Small intestine (tissue), 7 donors: ENCODE results near the gene PRR18. TPM values are rescaled to one million over a fixed set of nuclear protein-coding genes. Genes with fewer than 3 reads are reported as not detected.
A peak's percentile ranks its signal among the peaks of the same experiment; 100 is the strongest.

Experiments used
- DNase-seq, 2 donors: peaks; one replicate each; pipeline versions ENCODE4 v3.0.0 to v3.0.0-alpha.2; 2013
- FAIRE-seq: peaks from 2 replicates; lab custom pipeline; 2012; peaks lifted over from hg19 to GRCh38; lab: Jason Lieb, UNC
- H3K27ac ChIP-seq, 3 donors: one replicate each; pipeline ENCODE4 v1.5.1; 2013; ENCODE audit warnings: low read length in 2 of 3, mild to moderate bottlenecking in 2 of 3, control low read depth in 1 of 3, inconsistent platforms in 1 of 3, low read depth in 1 of 3, moderate library complexity in 1 of 3
- H3K27me3 ChIP-seq, 3 donors: one replicate each; pipeline ENCODE4 v1.6.1; 2013; ENCODE audit warnings: low read length in 3 of 3, inconsistent platforms in 1 of 3; ENCODE audit not compliant: control insufficient read depth in 3 of 3, insufficient read depth in 3 of 3
- H3K36me3 ChIP-seq, 3 donors: one replicate each; pipeline ENCODE4 v1.6.1; 2013; ENCODE audit warnings: low read length in 3 of 3, inconsistent platforms in 1 of 3, low read depth in 1 of 3, mild to moderate bottlenecking in 1 of 3, moderate library complexity in 1 of 3; ENCODE audit not compliant: control insufficient read depth in 3 of 3, insufficient read depth in 2 of 3
- H3K4me1 ChIP-seq, 3 donors: one replicate each; pipeline ENCODE4 v1.6.1; 2013; ENCODE audit warnings: low read length in 2 of 3, inconsistent platforms in 1 of 3, low read depth in 1 of 3, mild to moderate bottlenecking in 1 of 3, moderate library complexity in 1 of 3; ENCODE audit not compliant: control insufficient read depth in 3 of 3, insufficient read depth in 2 of 3
- H3K4me3 ChIP-seq, 3 donors: one replicate each; pipeline ENCODE4 v1.5.1; 2013; ENCODE audit warnings: low read length in 3 of 3, control low read depth in 1 of 3, inconsistent platforms in 1 of 3, low read depth in 1 of 3, mild to moderate bottlenecking in 1 of 3, moderate library complexity in 1 of 3
- H3K9me3 ChIP-seq, 2 donors: one replicate each; pipeline ENCODE4 v1.6.1; 2013; ENCODE audit warnings: low read depth in 1 of 2, low read length in 1 of 2; ENCODE audit not compliant: control insufficient read depth in 2 of 2, insufficient read depth in 1 of 2
- WGBS, 3 donors: extraction: QIAGEN DNeasy Blood & Tissue Kit; methylation state at CpG; one replicate each; pipeline ENCODE4 v1.1.7; 2013; 5-methylcytosine and 5-hydroxymethylcytosine counted together
- polyA plus RNA-seq, 4 donors: library from polyadenylated mRNA; stranded (reverse) in 3 of 4; unstranded in 1 of 4; fragments of 200-250 nt in 3 of 4; fragments of 120-200 nt in 1 of 4; gene quantifications; one replicate each; pipeline versions ENCODE4 v1.2.1 to v1.2.3, GENCODE V29; 2013
- donor health status: healthy with polysubstance abuse.
- donor health status: control.
- donor health status: control.
- donor health status: Bipolar disorder and iron deficiency.
- donor health status: healthy.

Gene PRR18
- polyA plus RNA-seq, 4 donors: 0.43 to 0.68 (median 0.45) TPM; not detected in 1

DNA sequence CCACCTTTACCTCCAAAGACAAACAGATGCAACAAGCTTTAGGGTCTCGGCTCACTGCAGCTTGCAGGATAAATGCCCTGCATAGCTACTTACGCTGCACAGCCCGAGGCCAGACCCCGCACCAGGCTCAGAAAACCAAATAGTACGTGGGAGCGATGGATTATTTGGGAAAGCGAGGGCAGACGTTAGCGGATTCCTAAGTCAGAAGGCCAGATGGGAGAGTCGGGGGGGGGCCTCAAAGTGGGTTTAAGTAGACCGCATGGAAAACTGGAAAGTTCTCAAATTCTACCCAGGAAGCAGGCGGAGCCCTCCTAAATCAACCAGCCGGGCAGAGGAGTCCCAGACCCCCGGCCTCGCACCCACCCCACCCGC lies 33.8 kb upstream of the PRR18 start:
- Histone ChIP-seq H3K27ac (peak overlapping the region; percentile 45 to 93 (median 83)), H3K4me3 (peak overlapping the region; percentile 85 to 96 (median 86)), H3K4me1 (peaks cover 8 to 12% (median 9%) of the 10 kb centered on the region in 3 donors), H3K9me3 (no peaks in the 10 kb centered on the region), H3K27me3 (no peaks in the 10 kb centered on the region), H3K36me3 (peaks cover 0 to 11% (median 2%) of the 10 kb centered on the region in 3 donors)
- DNase-seq: no peak
- FAIRE-seq: no peak
- WGBS, 3 donors: 0% methylated on average over 16 of the region's 16 CpGs

DNA sequence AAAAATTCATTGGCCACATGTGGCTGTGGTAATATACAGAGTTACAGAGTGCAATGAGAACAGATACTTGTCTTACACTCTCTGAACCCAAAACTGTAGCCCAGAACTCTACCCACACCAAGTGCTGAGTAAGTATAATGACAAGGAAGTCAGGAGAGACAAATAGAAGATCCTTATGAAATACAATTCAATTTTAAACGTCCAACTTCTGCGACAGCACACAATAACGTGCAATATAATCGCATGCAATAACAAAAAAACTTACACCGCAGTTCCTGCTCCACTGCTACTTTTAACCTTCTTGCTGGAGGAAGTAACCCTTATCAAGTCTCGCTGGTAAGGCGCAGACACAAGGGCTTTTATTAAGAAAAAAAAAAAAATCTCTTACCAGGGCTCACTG lies 33.3 kb upstream of the PRR18 start:
- H3K9me3 ChIP-seq: no peaks in the 10 kb centered on the region
- H3K36me3 ChIP-seq: peaks cover 0 to 16% (median 2%) of the 10 kb centered on the region in 3 donors
- H3K27ac ChIP-seq: peak overlapping the region in 1 of 3 donors; percentile 83
- FAIRE-seq (no peak), DNase-seq (peak; percentile 14 to 18)
- H3K27me3 ChIP-seq: no peaks in the 10 kb centered on the region
- H3K4me3 ChIP-seq: peak overlapping the region in 2 of 3 donors; percentile 85 to 86
- 6 to 21% (median 6%) methylated on average over 7 of the region's 7 CpGs for WGBS, 3 donors
- H3K4me1 ChIP-seq: peaks cover 8 to 12% (median 9%) of the 10 kb centered on the region in 3 donors

DNA sequence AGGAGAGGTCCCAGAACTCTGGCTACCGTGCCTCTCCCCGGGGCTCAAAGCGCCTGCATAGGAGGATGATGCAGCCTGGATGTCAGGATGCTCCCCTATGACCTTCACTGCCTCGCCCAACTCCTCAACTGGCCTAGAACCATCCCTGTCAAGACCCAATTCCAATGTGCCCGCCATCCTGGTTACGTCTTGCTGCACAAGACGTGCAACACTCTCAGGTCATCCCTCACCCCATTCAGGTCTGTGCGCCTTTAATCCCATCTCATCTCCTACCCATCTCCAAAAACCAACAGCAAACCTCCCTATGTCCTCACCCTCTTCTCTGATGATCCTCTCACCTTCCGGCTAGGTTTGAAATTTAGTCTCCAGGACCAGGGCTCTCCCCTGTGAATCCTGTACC lies 30.7 kb upstream of the PRR18 start:
- H3K4me3 ChIP-seq: no peak overlapping the region
- peaks cover 0 to 32% (median 3%) of the 10 kb centered on the region in 3 donors for H3K36me3 ChIP-seq
- no peaks in the 10 kb centered on the region for H3K27me3 ChIP-seq
- H3K4me1 ChIP-seq: peaks cover 8 to 12% (median 12%) of the 10 kb centered on the region in 3 donors
- FAIRE-seq (no peak), DNase-seq (no peak)
- H3K27ac ChIP-seq: no peak overlapping the region
- 94 to 97% (median 96%) methylated on average over 9 of the region's 9 CpGs for whole genome bisulfite sequencing, 3 donors
- no peaks in the 10 kb centered on the region for H3K9me3 ChIP-seq

DNA sequence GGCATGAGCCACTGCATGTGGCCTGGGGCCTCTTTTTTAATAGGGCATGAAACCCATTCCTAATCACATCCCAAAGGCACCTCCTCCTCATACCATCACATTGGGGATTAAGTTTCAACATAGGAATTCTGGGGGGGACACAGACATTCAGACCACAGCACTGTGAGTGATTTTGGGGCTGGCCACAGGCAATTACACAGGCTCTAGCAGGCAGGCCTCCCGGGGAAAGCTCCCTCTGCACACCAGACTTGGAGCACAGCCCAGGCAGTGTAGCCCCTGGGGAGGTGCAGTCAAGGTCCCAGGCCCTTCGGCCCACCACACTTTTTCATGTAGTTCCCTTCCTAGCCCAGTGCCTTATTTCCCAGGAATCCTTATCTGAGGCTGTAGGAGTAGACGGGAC lies 28.7 kb upstream of the PRR18 start:
- no peaks in the 10 kb centered on the region for H3K27me3 ChIP-seq
- H3K9me3 ChIP-seq: no peaks in the 10 kb centered on the region
- DNase-seq (no peak), FAIRE-seq (no peak)
- 77 to 93% (median 80%) methylated on average over 3 of the region's 3 CpGs for WGBS, 3 donors
- peaks cover 0 to 40% (median 3%) of the 10 kb centered on the region in 3 donors for H3K36me3 ChIP-seq
- no peak overlapping the region for H3K4me3 ChIP-seq
- peaks cover 8 to 13% (median 12%) of the 10 kb centered on the region in 3 donors for H3K4me1 ChIP-seq
- H3K27ac ChIP-seq: no peak overlapping the region

DNA sequence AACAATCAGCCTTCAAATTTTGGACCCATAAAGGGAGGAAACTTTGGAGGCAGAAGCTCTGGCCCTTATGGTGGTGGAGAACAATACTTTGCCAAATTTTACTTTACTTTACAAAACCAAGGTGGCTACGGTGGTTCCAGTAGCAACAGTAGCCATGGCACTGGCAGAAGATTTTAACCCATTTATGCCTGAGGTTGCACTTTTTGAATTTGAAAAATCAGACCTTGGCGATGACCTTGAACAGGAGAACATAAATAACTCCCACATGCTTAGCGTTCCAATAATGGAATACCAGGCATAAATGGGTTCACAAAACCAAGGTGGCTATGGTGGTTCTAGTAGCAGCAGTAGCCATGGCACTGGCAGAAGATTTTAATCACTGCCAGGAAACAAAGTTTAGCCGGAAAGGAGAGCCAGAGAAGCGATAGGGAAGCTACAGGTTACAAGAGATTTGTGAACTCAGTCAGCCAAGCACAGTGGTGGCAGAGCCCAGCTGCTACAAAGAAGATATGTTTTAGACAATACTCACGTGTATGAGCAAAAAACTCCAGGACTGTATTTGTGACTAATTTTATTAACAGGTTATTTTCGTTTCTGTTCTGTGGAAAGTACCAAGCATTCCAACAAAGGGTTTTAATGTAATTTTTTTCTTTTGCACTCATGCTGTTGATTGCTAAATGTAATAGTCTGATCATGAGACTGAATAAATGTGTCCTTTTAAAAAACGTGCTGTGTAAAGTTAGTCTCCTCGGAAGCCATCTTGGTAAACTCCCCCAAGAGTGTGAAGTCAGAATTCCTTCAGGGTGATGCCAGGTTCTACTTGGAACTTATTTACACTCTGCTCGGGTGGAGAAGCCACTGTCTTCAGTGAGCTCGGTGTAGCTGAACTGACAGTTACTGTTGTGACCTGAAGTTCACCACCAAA lies 27.4 kb upstream of the PRR18 start:
- no peak overlapping the region for H3K27ac ChIP-seq
- H3K4me1 ChIP-seq: peaks cover 4 to 12% (median 9%) of the 10 kb centered on the region in 3 donors
- H3K36me3 ChIP-seq: peaks cover 0 to 41% (median 3%) of the 10 kb centered on the region in 3 donors
- DNase-seq (no peak), FAIRE-seq (no peak)
- no peaks in the 10 kb centered on the region for H3K27me3 ChIP-seq
- no peaks in the 10 kb centered on the region for H3K9me3 ChIP-seq
- 81 to 84% (median 82%) methylated on average over 11 of the region's 11 CpGs for WGBS, 3 donors
- H3K4me3 ChIP-seq: no peak overlapping the region

DNA sequence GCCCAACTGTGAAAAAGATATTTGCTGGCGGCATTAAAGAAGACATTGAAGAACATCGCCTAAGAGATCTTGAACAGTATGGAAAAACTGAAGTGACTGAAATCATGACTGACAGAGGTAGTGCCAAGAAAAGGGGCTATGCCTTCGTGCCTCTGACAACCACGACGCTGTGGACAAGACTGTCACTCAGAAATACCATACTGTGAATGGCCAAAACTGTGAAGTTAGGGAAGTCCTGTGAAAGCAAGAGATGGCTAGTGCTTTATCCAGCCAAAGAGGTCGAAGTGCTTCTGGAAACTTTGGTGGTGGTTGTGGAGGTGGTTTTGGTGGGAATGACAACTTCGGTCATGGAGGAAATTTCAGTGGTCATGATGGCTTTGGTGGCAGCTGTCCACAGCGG lies 26.7 kb upstream of the PRR18 start:
- no peak overlapping the region for H3K4me3 ChIP-seq
- FAIRE-seq (no peak), DNase-seq (no peak)
- H3K27me3 ChIP-seq: no peaks in the 10 kb centered on the region
- no peaks in the 10 kb centered on the region for H3K9me3 ChIP-seq
- WGBS, 3 donors: 88 to 97% (median 90%) methylated on average over 8 of the region's 8 CpGs
- H3K4me1 ChIP-seq: peaks cover 3 to 10% (median 4%) of the 10 kb centered on the region in 3 donors
- H3K36me3 ChIP-seq: peaks cover 0 to 42% (median 3%) of the 10 kb centered on the region in 3 donors
- no peak overlapping the region for H3K27ac ChIP-seq

DNA sequence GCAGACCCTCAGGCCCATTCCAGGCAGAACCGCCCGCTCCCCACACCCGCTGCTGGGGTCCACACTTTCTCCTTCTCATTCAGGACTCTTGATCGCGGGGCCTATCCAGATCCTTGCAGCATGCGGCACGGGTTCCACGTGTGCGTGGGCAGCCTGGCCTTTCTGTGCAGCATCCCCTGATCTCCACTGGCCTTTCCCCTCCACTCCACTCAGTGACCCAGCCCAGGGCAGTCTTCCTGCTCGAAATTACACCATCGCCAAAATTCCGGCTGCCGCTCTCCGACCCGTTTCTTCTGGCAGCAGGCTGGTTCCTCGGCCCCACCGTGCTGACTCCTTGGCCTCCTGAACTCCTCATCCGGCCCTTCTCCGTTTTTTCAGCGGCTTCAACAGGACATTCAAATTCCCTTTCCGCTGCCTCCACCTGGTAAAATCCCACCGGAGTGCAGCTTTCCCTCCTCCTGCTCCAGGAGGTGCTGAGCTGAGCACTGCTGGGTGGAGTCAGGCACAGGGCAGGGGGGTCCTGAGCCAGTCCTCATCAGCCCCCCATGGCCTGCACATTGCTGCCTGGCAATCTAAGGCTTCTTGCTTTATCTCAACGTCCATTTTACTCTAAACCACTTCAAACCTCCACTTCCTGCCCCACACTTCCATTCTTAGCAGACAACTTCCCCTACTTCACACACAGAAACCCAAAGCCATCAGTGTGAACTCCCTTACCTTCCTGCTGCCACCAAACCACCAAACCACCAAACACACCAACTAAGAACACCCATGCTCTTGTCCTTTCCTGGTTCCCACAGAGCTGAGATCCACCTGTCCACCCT lies 25.2 kb upstream of the PRR18 start:
- Histone ChIP-seq H3K27ac (no peak overlapping the region), H3K9me3 (no peaks in the 10 kb centered on the region), H3K4me1 (peaks cover 2 to 10% (median 3%) of the 10 kb centered on the region in 3 donors), H3K36me3 (peaks cover 0 to 42% (median 3%) of the 10 kb centered on the region in 3 donors), H3K27me3 (no peaks in the 10 kb centered on the region), H3K4me3 (no peak overlapping the region)
- FAIRE-seq (no peak), DNase-seq (peak in 1 of 2 donors; percentile 27)
- WGBS, 3 donors: 81 to 88% (median 87%) methylated on average over 23 of the region's 23 CpGs
